ENCODE data around the gene PLXNA2.

The PLXNA2 gene

GRCh38 chr1:208045463-208046260 lies 198.5 kb downstream of the PLXNA2 start:
- no peak for DNase-seq (ENCODE audit: low spot score)
- FAIRE-seq: no peak

DNA sequence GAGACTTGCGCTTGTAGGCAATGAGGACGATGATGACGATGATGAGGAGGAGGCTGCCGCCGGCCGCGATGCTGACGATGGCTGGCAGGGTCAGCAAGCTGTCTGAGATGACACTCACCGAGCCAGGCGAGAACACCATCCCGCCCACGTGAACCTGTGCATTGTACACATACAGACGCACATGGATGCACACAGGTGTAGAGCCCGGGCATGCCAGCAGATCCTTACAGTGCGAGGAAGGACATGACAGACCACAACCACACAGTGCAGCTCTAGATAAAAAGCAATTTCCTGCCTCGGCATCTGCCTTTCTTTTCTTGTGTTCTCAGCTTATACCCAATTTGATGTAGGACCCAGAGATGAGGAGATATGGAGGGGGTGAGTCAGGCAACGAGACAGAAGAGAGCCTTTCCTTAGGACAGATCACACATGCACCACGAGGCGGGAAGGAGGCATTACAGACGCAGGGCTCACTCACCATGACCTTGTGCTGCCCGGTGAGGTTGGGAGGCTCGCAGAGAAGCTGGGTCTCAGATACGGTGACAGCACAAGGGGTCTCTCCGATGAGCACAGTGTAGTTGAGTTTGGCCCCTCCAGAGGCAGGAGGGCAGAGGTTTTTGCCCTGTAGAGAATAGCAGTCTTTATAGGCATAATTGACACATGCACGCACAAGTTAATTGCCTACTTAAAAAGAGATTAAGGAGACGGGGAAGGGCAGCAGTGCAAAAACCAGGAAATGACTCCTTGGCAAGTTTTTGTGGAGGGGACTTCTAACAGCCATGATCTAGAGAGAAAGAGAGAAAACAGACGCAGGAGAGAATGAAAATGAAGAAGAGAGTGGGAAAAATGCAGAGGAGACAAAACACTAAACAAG lies 199.4 kb downstream of the PLXNA2 start:
- DNase-seq (ENCODE audit: low spot score) (no peak), FAIRE-seq (no peak)

- DNase-seq (ENCODE audit: low spot score): no peak
- FAIRE-seq: no peak
Observed at GRCh38 chr1:208043691-208044181, 200.4 kb downstream of the PLXNA2 start.

DNA sequence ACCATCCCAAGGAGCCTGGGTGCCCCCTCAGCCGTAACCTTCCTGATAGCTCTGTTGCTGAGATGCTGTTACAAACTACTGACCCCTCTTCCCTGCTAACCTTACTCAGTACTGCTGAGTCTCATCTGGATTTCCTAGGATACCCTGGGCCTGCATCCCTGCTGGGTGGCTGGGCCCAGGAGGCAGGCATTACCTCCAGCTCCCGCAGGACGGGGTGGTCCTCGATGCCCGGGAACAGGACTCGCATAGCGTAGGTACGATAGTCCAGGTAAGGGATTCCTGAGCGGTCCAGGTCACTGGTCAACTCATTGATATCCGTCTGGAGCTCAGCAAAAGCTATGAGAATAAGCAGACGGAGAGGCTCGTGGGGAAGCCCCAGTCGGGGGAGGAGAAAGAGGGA lies 201.3 kb downstream of the PLXNA2 start:
- FAIRE-seq (no peak), DNase-seq (ENCODE audit: low spot score) (no peak)

DNA sequence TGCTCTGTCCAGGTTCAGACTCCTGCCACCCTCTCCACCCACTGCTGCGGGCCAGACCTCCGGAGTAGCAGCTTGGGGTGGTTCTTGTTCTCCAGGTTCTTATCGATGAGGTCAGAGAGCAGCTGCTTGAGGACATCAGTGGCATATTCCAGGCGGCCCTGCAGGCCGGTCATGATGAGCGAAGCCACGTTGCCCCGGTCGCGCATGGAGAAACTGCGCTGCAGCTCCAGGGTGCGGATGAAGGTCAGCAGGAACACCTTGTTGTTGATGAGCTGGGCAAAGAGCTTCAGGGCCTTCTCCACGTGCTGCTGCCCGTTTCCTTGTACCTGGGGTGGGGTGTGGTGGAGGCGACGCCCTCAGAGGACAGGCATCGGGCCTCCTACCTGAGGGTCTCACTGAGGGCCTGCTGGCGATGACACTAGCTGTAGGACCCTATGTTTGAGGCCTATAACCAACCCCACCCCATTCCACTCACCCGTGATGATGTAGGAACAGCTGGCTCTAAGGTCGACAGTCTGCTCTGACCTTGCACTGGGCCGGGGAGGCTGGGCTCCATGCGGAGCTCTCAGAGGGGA lies 202.1 kb downstream of the PLXNA2 start:
- FAIRE-seq: no peak

DNA sequence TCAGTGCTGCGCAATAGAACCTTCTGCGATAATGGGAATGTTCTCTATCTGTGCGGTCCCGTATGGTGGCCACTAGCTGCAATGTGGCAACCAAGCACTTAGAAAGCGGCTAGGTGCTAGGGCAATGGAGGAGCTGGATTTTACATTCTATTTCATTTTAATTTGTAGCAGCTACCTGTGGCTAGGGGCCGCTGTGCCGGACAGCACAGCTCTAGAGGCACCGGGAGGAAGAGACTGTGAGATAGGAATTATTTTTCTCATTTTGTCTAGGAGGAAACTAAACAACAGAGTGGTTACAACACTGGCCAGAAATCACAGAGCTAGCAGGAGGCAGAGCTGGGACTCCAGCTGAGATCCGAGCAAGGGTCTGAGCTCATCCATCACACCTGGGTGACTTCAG lies 202.7 kb downstream of the PLXNA2 start:
- FAIRE-seq: no peak
- no peak for DNase-seq (ENCODE audit: low spot score)

More for the DNA sequence above, 202.1 kb downstream of the PLXNA2 start:
- DNase-seq (ENCODE audit: low spot score): no peak

GRCh38 chr1:208040821-208041297 lies 203.3 kb downstream of the PLXNA2 start:
- FAIRE-seq (no peak), DNase-seq (ENCODE audit: low spot score) (no peak)

GRCh38 chr1:208039536-208040332 lies 204.4 kb downstream of the PLXNA2 start:
- no peak for DNase-seq (ENCODE audit: low spot score)
- no peak for FAIRE-seq

- no peak for DNase-seq (ENCODE audit: low spot score)
- no peak for FAIRE-seq
Observed at GRCh38 chr1:208038303-208038702, 205.9 kb downstream of the PLXNA2 start.

DNA sequence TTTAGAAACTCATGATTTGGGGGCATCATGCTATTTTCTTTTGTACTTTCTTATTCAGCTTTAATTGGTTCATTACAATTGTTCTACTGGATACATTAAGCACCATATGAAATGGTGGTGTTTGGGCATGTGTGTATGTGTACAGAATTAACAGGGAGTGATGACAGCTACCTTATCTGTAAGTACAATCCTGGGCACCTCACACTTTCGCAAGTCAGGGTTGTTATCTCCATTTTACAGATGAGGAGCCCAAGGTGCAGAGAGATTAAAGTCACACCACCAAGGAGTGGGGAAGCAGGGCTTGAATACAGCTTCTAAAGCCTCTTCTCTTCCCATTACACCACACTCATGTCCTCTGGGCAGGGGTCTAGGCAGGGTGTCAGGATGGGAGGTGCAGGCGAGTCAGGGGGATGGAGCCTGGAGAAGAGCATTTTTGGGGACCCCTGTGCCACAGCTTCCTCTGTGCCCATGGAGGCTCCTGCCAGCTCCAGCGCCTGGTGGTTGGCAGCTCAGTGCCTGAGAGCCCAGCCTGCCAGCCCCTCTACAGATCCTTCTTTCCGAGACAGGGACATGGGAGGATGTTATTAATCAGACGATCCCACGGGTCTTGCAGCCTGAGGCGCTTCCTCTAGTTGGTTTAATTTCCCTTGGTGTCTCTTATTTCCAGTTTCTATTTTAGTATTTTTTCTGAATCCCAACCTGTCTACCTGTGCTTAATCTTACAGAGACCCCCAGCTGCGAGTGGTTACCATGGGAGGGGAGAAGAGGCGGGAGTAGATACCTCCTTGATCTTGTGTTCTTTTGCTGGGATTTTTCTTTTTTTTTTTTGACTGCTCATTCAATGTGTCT lies 207.0 kb downstream of the PLXNA2 start:
- FAIRE-seq: no peak
- no peak for DNase-seq (ENCODE audit: low spot score)

- FAIRE-seq (no peak), DNase-seq (ENCODE audit: low spot score) (peak; percentile 25)
Observed at GRCh38 chr1:208036106-208036808, 207.9 kb downstream of the PLXNA2 start.

DNA sequence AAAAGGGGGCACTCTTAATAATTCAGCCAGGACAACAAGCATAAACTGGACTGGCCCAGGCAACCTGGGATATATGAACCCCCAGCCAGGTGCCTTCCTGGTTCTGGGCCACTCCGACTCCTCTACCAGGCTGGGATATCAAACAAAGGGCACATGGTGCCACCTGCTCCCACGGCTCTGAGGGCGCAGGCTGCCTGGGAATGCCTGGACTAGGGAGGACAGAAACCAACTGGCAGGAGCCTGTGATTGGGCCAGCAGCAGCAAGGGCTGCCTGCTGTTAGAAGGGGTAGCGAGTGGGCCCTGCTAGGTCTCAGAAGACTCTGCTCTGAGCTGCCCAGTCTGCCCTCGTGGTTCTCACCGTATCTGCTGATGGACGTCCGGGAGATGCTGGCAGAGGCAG lies 210.0 kb downstream of the PLXNA2 start:
- no peak for FAIRE-seq
- DNase-seq (ENCODE audit: low spot score): no peak

GRCh38 chr1:208033236-208033635 lies 210.9 kb downstream of the PLXNA2 start:
- FAIRE-seq (no peak), DNase-seq (ENCODE audit: low spot score) (no peak)

GRCh38 chr1:208031932-208032320 lies 212.3 kb downstream of the PLXNA2 start:
- DNase-seq (ENCODE audit: low spot score): no peak
- FAIRE-seq: no peak

DNA sequence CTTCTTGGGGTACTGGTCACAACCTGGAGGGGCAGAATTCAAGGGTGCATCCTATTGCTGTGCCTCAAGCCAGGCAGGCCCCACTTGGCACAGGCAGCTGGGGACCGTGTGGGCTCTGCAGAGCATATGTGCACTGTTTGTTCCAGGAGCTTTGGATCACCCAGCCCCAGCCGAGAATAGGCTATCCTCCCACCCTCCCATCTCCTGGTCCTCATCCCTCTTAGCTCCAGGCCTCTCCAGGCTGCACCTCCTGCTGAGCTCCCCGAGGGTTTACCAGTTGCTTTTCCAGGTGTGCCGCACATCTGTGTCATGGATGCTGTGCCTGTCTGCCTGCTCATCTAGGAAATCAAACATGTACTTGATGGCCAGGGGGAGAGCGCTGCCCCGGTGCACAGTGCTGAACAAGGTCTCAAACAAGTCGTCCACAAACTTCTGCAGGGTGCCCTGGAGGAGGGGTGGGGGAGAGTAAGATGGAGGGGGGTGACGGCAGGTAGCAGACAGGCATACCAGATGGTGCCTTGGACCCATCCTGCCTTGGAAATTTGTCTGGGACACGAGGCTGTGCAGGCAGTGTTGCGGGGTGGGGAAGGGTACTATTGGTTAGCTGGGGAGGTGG lies 212.8 kb downstream of the PLXNA2 start:
- FAIRE-seq (peak; percentile 27), DNase-seq (ENCODE audit: low spot score) (no peak)

DNA sequence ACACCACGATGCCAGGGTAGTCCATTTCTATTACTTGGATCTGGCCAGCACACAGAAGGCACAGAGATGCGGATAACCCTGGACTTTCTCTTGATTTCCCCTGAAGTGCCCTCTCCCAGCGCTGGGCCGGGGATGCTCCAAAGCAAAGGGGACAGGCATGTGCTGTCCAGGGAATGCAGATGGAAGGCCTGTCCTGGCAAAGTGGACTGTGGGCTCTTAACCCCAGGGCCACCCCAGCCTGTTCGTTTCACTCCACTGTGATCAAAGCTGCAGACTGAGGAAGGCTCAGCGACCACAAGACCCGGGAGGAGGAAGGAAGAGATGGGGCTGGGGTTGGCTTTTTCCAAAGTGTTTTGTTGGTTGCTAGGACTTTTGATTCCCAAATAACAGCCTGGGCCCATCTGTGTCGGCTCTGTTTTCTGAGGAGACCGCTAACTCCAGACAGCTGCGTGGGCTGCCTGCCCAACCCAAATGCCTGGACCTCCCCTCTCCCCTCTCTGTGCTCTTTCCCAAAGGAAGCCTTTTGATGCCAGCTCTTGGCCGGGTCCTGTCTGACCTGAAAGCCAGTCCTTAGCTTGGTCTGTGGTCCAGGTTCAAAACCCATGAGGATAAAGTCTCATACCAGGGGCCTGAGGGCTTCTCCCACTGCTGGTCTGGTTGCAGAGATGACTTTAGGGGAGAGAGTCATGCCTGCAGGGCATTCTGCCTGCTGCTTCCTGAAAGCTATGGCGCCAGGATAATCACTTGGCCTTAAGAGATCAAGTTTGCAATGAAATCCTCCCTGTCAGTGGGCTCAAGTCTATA lies 213.7 kb downstream of the PLXNA2 start:
- no peak for FAIRE-seq
- DNase-seq (ENCODE audit: low spot score): no peak

- FAIRE-seq: no peak
- no peak for DNase-seq (ENCODE audit: low spot score)
Observed at GRCh38 chr1:208029381-208030287, 214.6 kb downstream of the PLXNA2 start.

Measured in urothelium cell line (cell line).